GM10847 (cell line): ENCODE results near the gene FASLG.

Experiments used
- POLR2A ChIP-seq: IDR thresholded peaks from 2 replicates; pipeline ENCODE4 v1.6.1; 2011; ENCODE audit not compliant: insufficient read length; ENCODE audit errors: extremely low read depth

Gene FASLG, protein sequence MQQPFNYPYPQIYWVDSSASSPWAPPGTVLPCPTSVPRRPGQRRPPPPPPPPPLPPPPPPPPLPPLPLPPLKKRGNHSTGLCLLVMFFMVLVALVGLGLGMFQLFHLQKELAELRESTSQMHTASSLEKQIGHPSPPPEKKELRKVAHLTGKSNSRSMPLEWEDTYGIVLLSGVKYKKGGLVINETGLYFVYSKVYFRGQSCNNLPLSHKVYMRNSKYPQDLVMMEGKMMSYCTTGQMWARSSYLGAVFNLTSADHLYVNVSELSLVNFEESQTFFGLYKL

DNA sequence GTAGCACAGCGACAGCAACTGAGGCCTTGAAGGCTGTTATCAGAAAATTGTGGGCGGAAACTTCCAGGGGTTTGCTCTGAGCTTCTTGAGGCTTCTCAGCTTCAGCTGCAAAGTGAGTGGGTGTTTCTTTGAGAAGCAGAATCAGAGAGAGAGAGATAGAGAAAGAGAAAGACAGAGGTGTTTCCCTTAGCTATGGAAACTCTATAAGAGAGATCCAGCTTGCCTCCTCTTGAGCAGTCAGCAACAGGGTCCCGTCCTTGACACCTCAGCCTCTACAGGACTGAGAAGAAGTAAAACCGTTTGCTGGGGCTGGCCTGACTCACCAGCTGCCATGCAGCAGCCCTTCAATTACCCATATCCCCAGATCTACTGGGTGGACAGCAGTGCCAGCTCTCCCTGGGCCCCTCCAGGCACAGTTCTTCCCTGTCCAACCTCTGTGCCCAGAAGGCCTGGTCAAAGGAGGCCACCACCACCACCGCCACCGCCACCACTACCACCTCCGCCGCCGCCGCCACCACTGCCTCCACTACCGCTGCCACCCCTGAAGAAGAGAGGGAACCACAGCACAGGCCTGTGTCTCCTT lies at the start of gene FASLG:
Gene FASLG, plus strand, starts transcription at position 233 of the 583 bp plus-strand sequence. Its CDS starts 99 bp downstream, at position 332.
- no peak for TF ChIP-seq POLR2A

DNA sequence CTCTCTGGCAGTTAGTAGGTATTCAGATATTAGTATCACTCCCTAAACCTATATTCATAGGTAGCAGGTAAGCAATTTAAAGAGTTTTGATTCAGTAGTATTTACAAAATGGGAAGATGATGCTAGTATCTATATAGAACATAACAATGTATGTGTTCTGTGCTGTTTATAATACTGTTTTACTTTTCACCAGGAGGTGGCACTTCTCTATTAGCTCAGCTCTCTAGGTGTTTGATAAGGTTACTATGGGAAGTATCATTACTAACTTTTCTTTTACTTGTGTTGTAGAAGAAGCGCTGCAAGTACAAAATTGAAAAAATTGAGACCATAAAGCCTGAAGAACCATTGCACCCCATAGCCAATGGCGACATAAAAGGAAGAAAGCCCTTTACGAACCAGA lies 49.4 kb upstream of the FASLG start:
- no peak for TF ChIP-seq POLR2A

DNA sequence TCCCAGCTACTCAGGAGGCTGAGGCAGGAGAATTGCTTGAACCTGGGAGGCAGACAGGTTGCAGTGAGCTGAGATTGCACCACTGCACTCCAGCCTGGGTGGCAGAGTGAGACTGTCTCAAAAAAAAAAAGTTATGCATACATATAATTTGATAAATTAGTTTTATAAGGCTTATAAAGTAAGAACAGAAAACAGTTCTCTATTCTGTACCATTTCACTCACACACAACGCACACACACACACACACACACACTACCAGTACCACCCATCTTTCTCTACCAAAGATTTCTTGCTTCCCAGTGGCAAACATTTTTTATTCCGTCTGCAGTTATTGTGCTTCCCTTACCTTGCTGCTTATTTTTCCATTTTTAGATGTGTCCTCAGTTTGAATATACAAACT lies 46.4 kb upstream of the FASLG start:
- no peak for TF ChIP-seq POLR2A

DNA sequence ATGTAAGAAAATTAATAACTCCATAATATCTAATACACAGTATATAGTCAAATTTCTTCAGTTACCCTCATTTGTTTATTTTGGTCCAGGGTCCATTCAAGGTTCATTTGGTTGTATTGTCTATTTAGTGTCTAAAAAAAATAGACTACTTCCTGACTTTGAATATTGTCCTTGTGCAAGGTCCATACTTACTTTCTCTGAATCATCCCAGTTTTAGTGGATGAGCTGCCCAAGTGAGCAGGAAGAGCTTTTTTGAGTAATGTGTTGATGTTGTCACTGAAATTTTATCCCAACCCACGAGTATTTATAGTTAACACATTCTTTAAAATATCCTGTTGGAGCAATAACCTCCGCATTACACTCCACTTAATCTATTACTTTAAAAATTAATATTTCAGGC lies 45.6 kb upstream of the FASLG start:
- no peak for TF ChIP-seq POLR2A

DNA sequence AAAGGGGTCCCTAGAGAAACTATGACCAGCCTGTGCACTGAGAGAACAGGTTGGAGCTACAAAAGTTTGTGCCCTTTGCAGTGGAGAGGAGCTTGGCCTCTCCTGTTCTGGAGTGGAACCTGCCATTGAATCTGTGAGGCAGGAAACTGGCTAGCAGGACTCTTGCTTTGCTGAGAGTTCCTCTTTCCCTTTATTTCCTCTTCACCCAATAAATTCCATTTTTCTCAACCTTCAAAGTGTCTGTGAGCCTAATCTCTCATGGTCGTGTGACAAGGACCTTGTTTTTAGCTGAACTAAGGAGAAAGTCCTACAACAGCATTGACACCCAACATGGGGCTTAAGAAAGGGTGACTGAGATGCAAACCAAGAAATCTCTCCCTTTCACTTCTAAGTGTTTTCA lies 42.7 kb upstream of the FASLG start:
- no peak for TF ChIP-seq POLR2A

DNA sequence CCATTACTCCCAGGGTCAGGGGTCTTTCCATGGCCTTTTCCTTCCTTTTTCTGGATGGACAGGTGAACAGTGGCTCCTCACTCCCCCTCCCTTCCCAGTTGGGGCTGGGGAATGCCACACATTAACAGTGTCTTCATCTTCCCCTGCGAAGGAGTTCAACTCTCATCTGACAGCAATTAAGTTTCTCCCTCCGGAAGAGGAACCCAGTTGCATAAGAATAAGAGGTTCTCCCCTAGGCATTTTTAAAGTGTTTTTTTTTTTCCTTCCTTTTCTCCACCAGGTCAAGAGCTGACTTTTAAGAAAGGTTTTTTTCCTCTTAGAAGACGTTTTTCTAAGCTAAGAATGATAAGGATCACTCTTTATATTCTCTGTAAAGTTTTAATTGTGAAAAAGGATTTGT lies 42.3 kb upstream of the FASLG start:
- TF ChIP-seq POLR2A, result no peak

DNA sequence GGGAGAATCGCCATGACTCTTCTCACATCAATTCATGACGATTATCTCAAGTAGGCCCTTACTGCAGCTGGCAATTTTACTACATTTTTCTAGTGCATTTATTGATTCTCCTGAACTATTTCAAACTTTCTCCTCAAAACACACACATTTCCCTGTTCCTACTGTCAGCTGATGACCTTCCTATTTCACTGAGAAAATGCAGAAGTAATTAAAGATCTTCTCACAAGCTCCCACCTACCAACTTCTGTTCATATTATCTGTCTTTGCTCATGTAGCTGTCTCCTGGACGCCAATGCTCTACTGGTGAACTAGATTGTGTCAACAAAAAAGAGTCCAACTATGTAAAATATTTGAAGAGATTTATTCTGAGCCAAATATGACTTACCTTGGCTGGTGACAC lies 36.4 kb upstream of the FASLG start:
- TF ChIP-seq POLR2A, result no peak

DNA sequence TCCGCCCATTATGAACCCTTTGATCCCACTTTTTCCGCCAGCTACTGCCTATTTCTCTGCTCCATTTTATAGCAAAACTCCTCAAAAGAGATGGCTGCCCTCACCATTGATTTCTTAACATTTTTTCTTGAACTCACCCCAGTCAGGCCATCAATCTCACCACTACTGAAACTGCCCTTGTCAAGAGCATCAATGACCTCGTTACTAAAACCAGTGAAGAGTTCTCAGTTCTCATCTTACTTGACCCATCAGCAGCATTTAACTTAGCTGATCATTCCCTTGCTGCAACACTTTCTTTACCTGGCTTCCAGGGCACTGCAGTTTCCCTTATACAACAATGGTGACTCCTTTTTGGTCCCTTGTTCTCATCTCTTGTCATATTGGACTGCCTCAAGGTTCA lies 35.2 kb upstream of the FASLG start:
- no peak for TF ChIP-seq POLR2A

DNA sequence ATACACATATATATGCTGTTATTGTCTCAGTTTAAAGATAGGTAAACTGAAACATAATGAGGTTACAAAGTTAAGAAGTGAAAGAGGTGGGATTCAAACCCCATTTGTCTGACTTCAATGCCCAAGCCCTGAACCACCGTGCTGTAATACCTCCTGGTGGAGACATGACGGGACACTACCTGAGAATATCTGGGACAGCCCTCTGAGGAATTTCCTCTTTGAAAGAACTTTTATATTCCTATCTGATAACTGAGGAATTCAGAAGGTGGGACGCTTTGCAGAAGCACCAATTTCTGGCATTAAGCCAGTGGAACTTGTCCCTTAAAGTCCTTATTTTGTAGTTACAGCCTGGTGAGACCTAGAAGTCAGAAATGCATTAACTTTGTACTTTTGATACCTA lies 32.1 kb upstream of the FASLG start:
- no peak for TF ChIP-seq POLR2A

DNA sequence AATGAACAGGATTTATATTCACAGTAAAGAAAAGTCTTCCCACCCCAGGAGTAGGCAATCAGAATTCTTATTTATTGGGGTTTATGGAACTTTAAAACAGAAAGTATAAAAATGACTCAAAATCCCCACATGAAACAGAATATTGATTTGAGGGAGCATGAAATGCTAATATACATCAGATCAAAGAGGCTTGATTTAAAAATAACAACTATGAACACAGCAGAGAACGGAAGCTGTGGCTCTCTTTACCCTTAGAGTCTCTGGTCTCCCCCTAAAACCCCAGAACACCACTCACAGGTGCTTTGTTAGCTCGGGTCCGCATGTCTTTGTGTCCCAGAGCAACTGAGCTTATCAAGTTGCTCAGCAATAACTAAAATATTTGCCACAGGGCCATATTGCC lies 31.2 kb upstream of the FASLG start:
- no peak for TF ChIP-seq POLR2A

DNA sequence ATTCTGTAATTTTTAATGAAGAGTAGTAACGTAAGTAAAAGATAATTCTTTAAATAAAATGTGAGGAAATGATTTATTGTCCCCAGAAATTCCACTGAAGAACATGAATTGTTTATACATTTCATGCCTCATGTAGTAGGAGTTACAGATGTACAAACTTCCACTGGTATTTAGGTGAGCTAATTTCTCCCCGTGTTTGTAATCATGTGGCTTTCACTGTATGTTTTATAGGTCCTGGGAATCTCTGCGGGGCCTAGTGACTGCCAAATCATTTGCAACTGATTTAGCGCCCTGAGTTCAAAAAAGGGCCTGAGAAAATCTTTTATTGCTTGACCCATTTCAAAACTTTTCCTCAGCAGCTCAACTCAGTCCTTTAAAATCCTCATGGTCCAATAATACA lies 30.5 kb upstream of the FASLG start:
- no peak for TF ChIP-seq POLR2A

DNA sequence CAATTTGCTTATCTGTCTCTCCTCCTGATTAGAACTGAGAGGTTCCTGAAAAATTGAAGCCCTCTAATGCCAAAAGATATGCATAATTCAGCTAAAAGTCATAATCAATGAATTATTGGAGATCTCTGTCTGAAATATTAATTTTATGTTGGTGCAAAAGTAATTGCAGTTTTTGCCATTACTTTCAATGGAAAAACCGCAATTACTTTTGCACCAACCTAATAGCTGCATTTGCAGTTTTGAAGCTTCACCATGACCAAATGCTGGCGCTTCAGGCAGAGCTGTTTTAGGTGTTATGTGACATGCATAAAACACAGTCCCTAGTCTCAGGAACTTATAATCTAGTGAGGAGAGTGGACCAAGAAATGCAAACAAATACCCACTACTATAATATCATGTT lies 29.7 kb upstream of the FASLG start:
- no peak for TF ChIP-seq POLR2A

DNA sequence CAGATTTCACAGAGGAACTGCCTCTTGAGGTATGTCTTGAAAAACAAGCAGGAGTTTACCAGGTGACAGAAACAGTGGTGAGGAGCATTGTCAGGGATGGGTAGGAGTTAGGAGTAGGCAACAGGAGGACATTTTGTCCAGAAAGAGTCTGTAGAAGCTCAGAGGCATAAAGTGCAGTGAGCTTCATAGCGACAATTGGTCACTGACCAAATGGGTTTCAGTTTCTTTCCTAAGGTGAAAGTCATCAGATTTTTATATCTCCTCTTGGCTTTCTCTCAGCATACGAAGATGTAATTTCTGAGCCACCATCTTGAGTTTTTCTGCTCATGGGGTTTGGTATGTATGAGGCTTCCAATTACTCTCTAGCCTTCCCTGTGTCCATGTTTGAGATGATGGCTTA lies 29.3 kb upstream of the FASLG start:
- no peak for TF ChIP-seq POLR2A

DNA sequence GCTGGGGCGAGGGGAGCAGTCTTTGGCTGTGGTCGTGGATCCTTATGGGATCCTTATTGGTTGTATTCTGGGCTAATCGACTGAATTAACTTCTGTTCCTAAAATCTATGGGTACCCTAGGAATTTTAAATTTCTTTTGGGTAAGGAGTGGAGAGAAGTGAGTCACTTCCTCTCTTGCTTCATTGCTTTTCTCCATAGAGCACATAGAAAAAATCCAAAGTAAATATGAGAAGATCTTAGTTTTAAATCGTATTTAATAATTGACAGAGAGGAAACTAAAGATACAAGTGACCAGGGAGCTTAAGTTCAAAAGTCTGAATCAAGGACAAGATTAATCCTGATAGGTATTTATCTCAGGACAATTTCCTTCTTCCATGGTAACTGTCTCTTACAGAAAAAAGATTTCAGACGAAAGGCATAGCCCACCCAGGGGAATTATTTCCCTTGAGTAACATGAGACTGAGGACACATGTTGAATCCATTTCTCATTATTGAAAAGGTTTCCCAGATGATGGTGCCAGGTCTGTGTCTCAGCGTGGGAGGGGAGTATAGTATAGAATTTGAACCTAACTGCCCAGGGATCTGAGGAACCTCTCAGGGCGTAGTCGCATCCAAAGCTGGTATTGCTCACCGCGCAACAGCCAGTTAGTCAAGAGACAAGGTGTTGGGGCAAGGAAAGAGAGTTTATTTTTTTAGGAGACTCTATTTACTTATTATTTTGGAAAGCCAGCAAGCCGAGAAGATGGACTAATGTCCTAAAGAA lies 28.7 kb upstream of the FASLG start:
- TF ChIP-seq POLR2A, result no peak

DNA sequence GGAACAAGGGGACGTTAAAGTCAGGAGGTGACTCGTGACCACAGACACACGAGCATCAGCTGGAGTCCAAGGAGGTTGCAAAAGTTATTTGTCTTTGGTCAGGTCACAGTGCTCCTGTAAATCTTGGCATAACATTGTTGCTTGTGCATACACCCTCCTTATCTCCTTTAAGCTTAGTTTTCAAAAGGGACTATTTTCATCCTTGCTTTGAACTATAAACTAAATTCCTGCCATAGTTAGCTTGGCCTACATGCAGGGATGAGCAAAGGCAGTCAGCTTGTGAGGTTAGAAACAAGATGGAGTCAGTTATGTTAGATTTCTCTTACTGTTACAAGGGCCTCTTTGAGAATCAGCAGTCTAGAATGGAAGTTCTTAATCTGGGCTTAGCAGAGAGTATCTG lies 28.0 kb upstream of the FASLG start:
- TF ChIP-seq POLR2A, result no peak

DNA sequence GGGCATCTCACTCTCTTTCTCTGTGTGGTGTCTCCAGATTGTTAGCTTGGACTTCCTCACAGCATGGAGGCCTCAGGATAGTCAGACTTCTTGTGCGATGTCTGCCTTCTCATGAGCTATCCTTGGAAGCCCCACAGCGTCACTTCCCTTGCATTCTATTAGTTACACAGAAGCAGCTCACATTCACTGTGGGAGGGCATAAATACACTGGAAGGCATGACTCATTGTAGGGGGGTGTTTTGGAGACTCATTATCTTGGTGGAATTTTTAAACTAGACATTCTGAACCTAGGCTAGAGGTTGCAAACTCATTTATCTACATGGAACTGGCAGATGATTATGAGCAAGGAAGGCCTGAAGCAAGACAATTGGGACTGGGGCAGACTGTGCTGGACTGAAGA lies 21.4 kb upstream of the FASLG start:
- no peak for TF ChIP-seq POLR2A
